ENCODE measurements around the gene PI4KA.
"Not testable (repeated sequence)": the region's sequence is repeated elsewhere in the genome, so short reads cannot be mapped to it uniquely, and the experiment has no call there.

The PI4KA gene

DNA sequence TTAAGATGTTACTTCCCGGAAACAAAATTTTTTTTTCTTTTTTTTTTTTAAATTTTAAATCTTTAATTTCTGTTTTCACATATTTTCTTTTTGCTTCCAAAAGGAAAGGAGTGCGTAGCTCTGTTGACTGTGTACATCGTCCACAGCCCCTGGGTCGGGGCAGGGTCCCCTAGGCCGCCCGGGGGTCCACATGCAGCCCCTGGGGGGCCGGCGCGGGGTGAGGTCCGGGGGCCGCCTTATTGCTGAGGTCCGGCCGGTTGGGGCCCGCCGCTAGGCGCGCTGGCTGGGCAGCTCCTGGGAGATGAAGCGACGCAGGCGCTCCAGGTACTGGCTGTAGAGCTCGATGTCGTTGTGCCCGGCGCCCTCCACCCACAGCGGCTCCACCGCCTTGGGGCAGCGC lies 191.1 kb downstream of the PI4KA start:
- not testable (repeated sequence) for H3K27ac ChIP-seq

- TF ChIP-seq ZFX (IDR thresholded peaks at IDR 0.05; ENCODE audit: borderline replicate concordance) (no peak), CTCF (IDR thresholded peaks at IDR 0.05) (no peak)
- no peak overlapping the region for H3K27ac ChIP-seq
Observed at GRCh38 chr22:20666560-20666959, 192.1 kb downstream of the PI4KA start.

DNA sequence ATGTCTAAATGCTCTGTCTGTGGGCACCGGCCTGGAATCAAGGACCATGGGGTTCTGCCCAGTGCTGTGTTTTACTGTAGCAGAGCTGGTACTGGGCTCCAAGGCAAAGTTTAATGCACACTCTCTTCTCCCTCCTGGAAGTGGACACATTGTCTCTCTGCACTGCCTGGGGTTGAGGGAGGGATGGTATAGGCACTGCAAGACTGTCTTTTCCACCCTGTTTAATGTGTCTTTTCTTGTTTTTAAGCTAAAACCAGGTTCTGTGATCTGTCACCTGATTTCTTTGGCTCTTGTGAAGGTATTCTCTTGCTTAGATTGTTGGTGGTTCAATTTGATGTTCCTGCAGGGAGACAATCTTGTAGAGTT lies 194.0 kb downstream of the PI4KA start:
- TF ChIP-seq CTCF (IDR thresholded peaks at IDR 0.05) (no peak), ZFX (IDR thresholded peaks at IDR 0.05; ENCODE audit: borderline replicate concordance) (no peak)
- H3K27ac ChIP-seq = no peak overlapping the region

GRCh38 chr22:20663941-20664593 lies 194.5 kb downstream of the PI4KA start:
- TF ChIP-seq CTCF (IDR thresholded peaks at IDR 0.05) = no peak
- no peak for TF ChIP-seq ZFX (IDR thresholded peaks at IDR 0.05; ENCODE audit: borderline replicate concordance)
- H3K27ac ChIP-seq = no peak overlapping the region

- no peak overlapping the region for H3K27ac ChIP-seq
- no peak for TF ChIP-seq CTCF (IDR thresholded peaks at IDR 0.05)
- no peak for TF ChIP-seq ZFX (IDR thresholded peaks at IDR 0.05; ENCODE audit: borderline replicate concordance)
Observed at GRCh38 chr22:20663137-20663828, 195.3 kb downstream of the PI4KA start.

GRCh38 chr22:20662524-20663036 lies 196.0 kb downstream of the PI4KA start:
- not testable (repeated sequence) for H3K27ac ChIP-seq

DNA sequence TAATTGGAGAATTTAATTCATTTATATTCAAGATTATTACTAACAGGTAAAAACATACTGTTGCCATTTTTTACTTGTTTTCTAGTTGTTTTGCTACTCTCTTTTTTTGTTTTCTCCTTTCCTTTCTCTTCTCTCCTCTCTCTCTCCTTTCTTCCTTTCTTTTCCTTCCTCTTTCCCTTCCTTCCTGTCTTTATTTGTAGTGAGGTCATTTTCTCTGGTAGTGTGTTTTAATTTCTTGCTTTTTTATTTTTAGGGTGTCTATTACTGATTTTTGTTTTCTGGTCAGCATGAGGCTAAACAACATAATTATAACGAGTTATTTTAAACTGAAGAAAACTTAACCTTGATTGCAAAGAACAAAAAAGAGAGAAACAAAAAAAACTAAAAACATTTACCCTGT lies 197.1 kb downstream of the PI4KA start:
- no peak overlapping the region for H3K27ac ChIP-seq
- TF ChIP-seq CTCF (IDR thresholded peaks at IDR 0.05) = no peak
- no peak for TF ChIP-seq ZFX (IDR thresholded peaks at IDR 0.05; ENCODE audit: borderline replicate concordance)

DNA sequence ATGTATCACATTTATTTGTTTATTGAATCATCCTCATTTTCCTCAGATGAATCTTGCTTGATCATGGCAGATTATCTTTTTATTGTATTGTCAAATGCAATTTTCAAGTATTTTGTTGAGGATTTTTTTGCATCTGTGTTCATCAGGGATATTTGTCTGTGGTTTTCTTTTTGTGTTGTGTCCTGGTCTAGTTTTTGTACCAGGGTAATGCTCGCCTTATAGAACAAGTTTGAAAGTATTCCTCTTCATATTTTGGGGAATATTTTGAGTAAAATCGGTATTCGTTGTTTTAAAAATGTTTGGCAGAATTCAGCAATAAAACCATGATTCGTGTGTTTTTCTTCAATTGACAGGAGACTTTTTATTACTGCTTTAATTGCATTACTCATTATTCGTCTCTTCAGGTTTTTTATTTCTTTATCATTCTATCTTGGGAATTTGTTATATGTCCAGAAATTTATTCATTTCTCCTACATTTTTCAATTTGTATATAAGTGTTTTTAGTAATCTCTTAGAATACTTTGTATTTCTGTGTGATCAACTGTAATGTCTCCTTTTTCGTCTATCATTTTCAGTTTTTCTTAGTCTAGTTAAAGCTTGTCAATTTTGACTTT lies 198.1 kb downstream of the PI4KA start:
- H3K27ac ChIP-seq = no peak overlapping the region
- no peak for TF ChIP-seq ZFX (IDR thresholded peaks at IDR 0.05; ENCODE audit: borderline replicate concordance)
